ENCODE results near the gene EIPR1.

Gene EIPR1

GRCh38 chr2:3249476-3249962 is 128.1 kb downstream of the EIPR1 start:
- H3K4me3 ChIP-seq (ENCODE audit: low read depth, low read length), result no peak overlapping the region
- DNase-seq (ENCODE audit: low read depth), result no peak
- TF ChIP-seq CTCF (IDR thresholded peaks at IDR 0.05; ENCODE audit: control insufficient read depth, extremely low read depth, insufficient read depth), result no peak

GRCh38 chr2:3248754-3249475 is 128.7 kb downstream of the EIPR1 start:
- no peak for DNase-seq (ENCODE audit: low read depth)
- no peak for TF ChIP-seq CTCF (IDR thresholded peaks at IDR 0.05; ENCODE audit: control insufficient read depth, extremely low read depth, insufficient read depth)
- H3K4me3 ChIP-seq (ENCODE audit: low read depth, low read length), result no peak overlapping the region

- no peak for DNase-seq (ENCODE audit: low read depth)
- TF ChIP-seq CTCF (IDR thresholded peaks at IDR 0.05; ENCODE audit: control insufficient read depth, extremely low read depth, insufficient read depth), result no peak
- H3K4me3 ChIP-seq (ENCODE audit: low read depth, low read length), result no peak overlapping the region
Observed at GRCh38 chr2:3246928-3247714, 130.5 kb downstream of the EIPR1 start.

GRCh38 chr2:3246406-3246805 is 131.2 kb downstream of the EIPR1 start:
- TF ChIP-seq CTCF (IDR thresholded peaks at IDR 0.05; ENCODE audit: control insufficient read depth, extremely low read depth, insufficient read depth), result no peak
- DNase-seq (ENCODE audit: low read depth), result no peak
- H3K4me3 ChIP-seq (ENCODE audit: low read depth, low read length), result no peak overlapping the region

- no peak for TF ChIP-seq CTCF (IDR thresholded peaks at IDR 0.05; ENCODE audit: control insufficient read depth, extremely low read depth, insufficient read depth)
- no peak for DNase-seq (ENCODE audit: low read depth)
- no peak overlapping the region for H3K4me3 ChIP-seq (ENCODE audit: low read depth, low read length)
Observed at GRCh38 chr2:3244486-3244885, 133.1 kb downstream of the EIPR1 start.

GRCh38 chr2:3243804-3244203 is 133.8 kb downstream of the EIPR1 start:
- H3K4me3 ChIP-seq (ENCODE audit: low read depth, low read length), result no peak overlapping the region
- DNase-seq (ENCODE audit: low read depth), result no peak
- TF ChIP-seq CTCF (IDR thresholded peaks at IDR 0.05; ENCODE audit: control insufficient read depth, extremely low read depth, insufficient read depth), result no peak

Data from LNCaP clone FGC (cell line).